ENCODE results near the gene KRTAP10-11. TPM values are rescaled to one million over a fixed set of nuclear protein-coding genes. Genes with fewer than 3 reads are reported as not detected.
"Not testable (repeated sequence)": the region's sequence is repeated elsewhere in the genome, so short reads cannot be mapped to it uniquely, and the experiment has no call there.

The KRTAP10-11 gene
- total and polyA plus RNA-seq, 2 experiments from 2014 or later, result not detected

GRCh38 chr21:44626673-44627143 lies 19.5 kb upstream of the KRTAP10-11 start, which contains the start of gene KRTAP10-9:
KRTAP10-9 (plus strand) TSS chr21:44627093; CDS start chr21:44627172, 79 bp downstream.
- DNase-seq (ENCODE audit: low spot score), result no peak
- H3K4me3 ChIP-seq, result no peak within 1 kb of the TSS
- H3K4me2 ChIP-seq, result no peak within 1 kb of the TSS
- no peak within 1 kb of the TSS for H2AFZ ChIP-seq
- WGBS (ENCODE audit: low lambda C conversion rate, missing lambda C conversion rate), result 78% methylated on average over 7 of the region's 7 CpGs
- no peak within 1 kb of the TSS for H3K27ac ChIP-seq
- H3K79me2 ChIP-seq, result no peaks in the 10 kb centered on the region
- H3K36me3 ChIP-seq (replicated peaks; ENCODE audit: insufficient read depth, low read depth), result no peaks in the 10 kb centered on the region
- no peaks in the 10 kb centered on the region for H3K4me1 ChIP-seq (ENCODE audit: insufficient read depth)
- H4K20me1 ChIP-seq (ENCODE audit: insufficient read depth, poor library complexity, severe bottlenecking), result no peaks in the 10 kb centered on the region
- no peaks in the 10 kb centered on the region for H3K9me2 ChIP-seq (replicated peaks; ENCODE audit: insufficient read depth)
- H3K27me3 ChIP-seq, result no peaks in the 10 kb centered on the region
- no peaks in the 10 kb centered on the region for H3K9me3 ChIP-seq (ENCODE audit: low read depth)
- TF ChIP-seq, protein P1, sequence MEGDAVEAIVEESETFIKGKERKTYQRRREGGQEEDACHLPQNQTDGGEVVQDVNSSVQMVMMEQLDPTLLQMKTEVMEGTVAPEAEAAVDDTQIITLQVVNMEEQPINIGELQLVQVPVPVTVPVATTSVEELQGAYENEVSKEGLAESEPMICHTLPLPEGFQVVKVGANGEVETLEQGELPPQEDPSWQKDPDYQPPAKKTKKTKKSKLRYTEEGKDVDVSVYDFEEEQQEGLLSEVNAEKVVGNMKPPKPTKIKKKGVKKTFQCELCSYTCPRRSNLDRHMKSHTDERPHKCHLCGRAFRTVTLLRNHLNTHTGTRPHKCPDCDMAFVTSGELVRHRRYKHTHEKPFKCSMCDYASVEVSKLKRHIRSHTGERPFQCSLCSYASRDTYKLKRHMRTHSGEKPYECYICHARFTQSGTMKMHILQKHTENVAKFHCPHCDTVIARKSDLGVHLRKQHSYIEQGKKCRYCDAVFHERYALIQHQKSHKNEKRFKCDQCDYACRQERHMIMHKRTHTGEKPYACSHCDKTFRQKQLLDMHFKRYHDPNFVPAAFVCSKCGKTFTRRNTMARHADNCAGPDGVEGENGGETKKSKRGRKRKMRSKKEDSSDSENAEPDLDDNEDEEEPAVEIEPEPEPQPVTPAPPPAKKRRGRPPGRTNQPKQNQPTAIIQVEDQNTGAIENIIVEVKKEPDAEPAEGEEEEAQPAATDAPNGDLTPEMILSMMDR (IDR thresholded peaks at IDR 0.05; ENCODE audit: poor library complexity), result no peak
- TF ChIP-seq EZH2phosphoT487 (IDR thresholded peaks at IDR 0.05; ENCODE audit: low read depth, severe bottlenecking, unreplicated experiment) (no peak), EZH2 (IDR thresholded peaks at IDR 0.05; ENCODE audit: borderline replicate concordance) (no peak)

- not testable (repeated sequence) for H3K27ac ChIP-seq; H3K9me2 ChIP-seq (replicated peaks; ENCODE audit: insufficient read depth); H3K4me3 ChIP-seq; DNase-seq (ENCODE audit: low spot score); H3K36me3 ChIP-seq (replicated peaks; ENCODE audit: insufficient read depth, low read depth); H3K4me1 ChIP-seq (ENCODE audit: insufficient read depth); H2AFZ ChIP-seq; H3K9me3 ChIP-seq (ENCODE audit: low read depth); H3K4me2 ChIP-seq; H3K79me2 ChIP-seq; H3K27me3 ChIP-seq; H4K20me1 ChIP-seq (ENCODE audit: insufficient read depth, poor library complexity, severe bottlenecking)
- WGBS (ENCODE audit: low lambda C conversion rate, missing lambda C conversion rate), result 94% methylated on average over 20 of the region's 20 CpGs
These were observed 18.9 kb upstream of the KRTAP10-11 start for GRCh38 chr21:44627181-44627822.

GRCh38 chr21:44627831-44628233 lies 18.4 kb upstream of the KRTAP10-11 start:
- not testable (repeated sequence) for H3K4me1 ChIP-seq (ENCODE audit: insufficient read depth); H4K20me1 ChIP-seq (ENCODE audit: insufficient read depth, poor library complexity, severe bottlenecking); H3K27me3 ChIP-seq; H3K4me3 ChIP-seq; DNase-seq (ENCODE audit: low spot score); H3K79me2 ChIP-seq; H3K9me3 ChIP-seq (ENCODE audit: low read depth); H3K27ac ChIP-seq; H3K36me3 ChIP-seq (replicated peaks; ENCODE audit: insufficient read depth, low read depth); H2AFZ ChIP-seq; H3K4me2 ChIP-seq; H3K9me2 ChIP-seq (replicated peaks; ENCODE audit: insufficient read depth)
- 82% methylated on average over 12 of the region's 15 CpGs for WGBS (ENCODE audit: low lambda C conversion rate, missing lambda C conversion rate)

- Histone ChIP-seq H3K9me3 (ENCODE audit: low read depth) (no peaks in the 10 kb centered on the region), H3K4me2 (no peak overlapping the region), H3K36me3 (replicated peaks; ENCODE audit: insufficient read depth, low read depth) (no peaks in the 10 kb centered on the region), H3K27me3 (no peaks in the 10 kb centered on the region), H3K27ac (no peak overlapping the region), H3K4me3 (no peak overlapping the region), H3K9me2 (replicated peaks; ENCODE audit: insufficient read depth) (no peaks in the 10 kb centered on the region), H4K20me1 (ENCODE audit: insufficient read depth, poor library complexity, severe bottlenecking) (no peaks in the 10 kb centered on the region), H2AFZ (no peak overlapping the region), H3K79me2 (no peaks in the 10 kb centered on the region), H3K4me1 (ENCODE audit: insufficient read depth) (no peaks in the 10 kb centered on the region)
- DNase-seq (ENCODE audit: low spot score), result no peak
- TF ChIP-seq EZH2 (IDR thresholded peaks at IDR 0.05; ENCODE audit: borderline replicate concordance) (no peak), EZH2phosphoT487 (IDR thresholded peaks at IDR 0.05; ENCODE audit: low read depth, severe bottlenecking, unreplicated experiment) (no peak)
- TF ChIP-seq, protein P1 (IDR thresholded peaks at IDR 0.05; ENCODE audit: poor library complexity), result no peak
- WGBS (ENCODE audit: low lambda C conversion rate, missing lambda C conversion rate), result 82% methylated on average over 13 of the region's 18 CpGs
These were observed 17.4 kb upstream of the KRTAP10-11 start for GRCh38 chr21:44628707-44629391.
